C1 segment of cervical spinal cord (tissue), 14 donors: Measurements from ENCODE around the gene OR6N2.

Experiments used
- DNase-seq, 14 donors: peaks; one replicate each; lab custom pipeline; 2025; lab: John Stamatoyannopoulos, UW

OR6N2 gene, protein sequence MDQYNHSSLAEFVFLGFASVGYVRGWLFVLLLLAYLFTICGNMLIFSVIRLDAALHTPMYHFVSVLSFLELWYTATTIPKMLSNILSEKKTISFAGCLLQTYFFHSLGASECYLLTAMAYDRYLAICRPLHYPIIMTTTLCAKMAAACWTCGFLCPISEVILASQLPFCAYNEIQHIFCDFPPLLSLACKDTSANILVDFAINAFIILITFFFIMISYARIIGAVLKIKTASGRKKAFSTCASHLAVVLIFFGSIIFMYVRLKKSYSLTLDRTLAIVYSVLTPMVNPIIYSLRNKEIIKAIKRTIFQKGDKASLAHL

DNA sequence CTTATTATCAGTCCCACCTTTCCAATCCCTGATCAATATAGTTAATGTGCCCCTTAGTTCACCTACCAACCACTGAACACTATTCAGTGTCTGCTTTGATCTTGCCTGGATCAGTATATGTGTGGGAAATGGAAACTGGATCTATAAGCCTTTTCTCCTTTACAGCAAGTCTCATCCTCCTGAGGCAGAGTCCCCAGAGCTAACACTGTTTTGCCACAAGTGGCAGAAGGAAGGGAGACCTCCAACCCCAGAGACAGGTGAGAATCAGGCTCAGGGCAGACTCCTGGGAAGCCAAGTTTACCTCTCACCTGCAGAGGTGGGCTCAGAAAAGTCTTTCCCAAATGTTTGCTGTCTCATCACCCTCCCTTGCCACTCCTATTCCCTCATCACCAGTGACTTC lies at the start of gene OR6N2:
Gene OR6N2 (minus strand): TSS at position 101 of the 400 bp plus-strand sequence. CDS start 3,569 bp downstream, outside the sequence.
- no peak for DNase-seq

- no peak for DNase-seq
Measured at GRCh38 chr1:158830074-158830677, 49.2 kb upstream of the OR6N2 start.

DNA sequence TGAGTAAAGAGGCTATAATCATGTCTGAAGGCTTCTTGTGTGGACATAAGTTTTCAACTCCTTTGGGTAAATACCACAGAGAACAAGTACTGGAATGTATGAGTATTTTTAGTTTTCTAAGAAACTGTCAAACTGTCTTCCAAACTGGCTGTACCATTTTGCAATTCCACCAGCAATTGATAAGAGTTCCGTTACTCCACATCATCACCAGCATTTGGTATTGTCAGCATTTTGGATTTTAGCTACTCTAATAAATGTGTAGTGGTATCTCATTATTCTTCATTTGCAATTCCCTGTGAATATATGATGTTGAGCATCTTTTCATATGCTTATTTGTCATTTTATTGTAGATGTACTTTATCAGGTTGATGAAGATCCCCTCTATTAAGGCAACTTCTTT lies 40.7 kb upstream of the OR6N2 start:
- no peak for DNase-seq

GRCh38 chr1:158819461-158820443 lies 38.7 kb upstream of the OR6N2 start:
- no peak for DNase-seq

- DNase-seq: no peak
Measured at GRCh38 chr1:158818975-158819431, 38.0 kb upstream of the OR6N2 start.

DNA sequence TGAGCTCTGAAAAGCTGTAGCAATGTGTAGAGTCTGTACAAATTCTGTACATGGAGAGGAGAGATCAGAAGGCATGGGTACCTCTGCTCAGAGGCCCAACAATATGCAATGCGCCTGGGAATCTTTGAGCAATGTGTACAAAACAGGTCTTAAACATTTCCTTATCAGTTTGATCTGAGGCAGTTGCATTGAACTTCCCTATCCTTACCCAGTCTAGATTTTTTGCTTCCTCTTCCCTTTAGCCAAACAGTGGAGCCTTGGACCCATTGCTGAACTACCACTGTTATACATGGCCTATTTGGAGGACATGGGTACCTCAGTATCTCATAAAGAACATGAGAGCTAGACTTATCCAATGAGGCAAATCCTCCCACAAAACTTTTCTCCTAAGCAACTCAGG lies 37.6 kb upstream of the OR6N2 start:
- no peak for DNase-seq

- DNase-seq: no peak
Measured at GRCh38 chr1:158814970-158815369, 34.0 kb upstream of the OR6N2 start.

DNA sequence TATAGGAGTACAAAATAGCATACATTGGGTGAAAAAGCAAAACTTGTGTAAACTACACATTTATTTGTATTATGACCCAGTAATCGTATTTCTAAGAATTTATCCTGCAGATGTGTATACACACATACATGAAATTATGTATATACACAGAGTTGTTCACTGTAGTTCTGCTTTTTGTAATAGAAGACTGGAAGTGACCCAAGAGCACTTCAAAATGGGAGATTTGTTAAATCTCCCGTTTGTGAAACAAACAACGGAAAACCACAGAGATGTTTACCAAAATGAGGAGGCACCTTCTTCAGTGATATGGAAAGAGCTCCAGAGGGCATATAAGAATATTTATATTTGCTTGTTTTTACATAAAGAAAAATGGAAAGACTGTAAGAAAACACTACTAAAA lies 32.2 kb upstream of the OR6N2 start:
- DNase-seq: no peak

GRCh38 chr1:158812336-158812735 lies 31.3 kb upstream of the OR6N2 start:
- no peak for DNase-seq

- peak in 1 of 14 donors; percentile 11 for DNase-seq
Measured at GRCh38 chr1:158810311-158810710, 29.3 kb upstream of the OR6N2 start.

DNA sequence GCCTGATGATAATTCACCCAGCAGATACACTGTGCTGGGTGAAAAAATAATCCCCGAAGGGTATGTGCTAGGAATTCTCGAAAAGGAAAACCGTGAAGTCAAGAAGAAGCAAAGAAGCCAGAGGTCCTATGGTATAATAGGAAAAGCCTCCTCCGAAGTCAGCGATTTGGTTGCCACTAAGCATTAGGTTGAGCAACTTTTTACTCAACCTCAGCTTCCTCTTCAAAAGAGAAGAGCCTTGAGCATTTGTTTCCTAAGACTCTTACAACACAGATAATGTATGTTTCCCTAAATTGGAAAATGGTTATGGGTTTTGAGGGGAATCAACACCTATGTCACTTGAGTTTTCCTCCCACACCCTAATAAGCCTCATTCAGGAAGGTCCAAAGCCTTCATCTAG lies 28.9 kb upstream of the OR6N2 start:
- DNase-seq: no peak

- no peak for DNase-seq
Measured at GRCh38 chr1:158809256-158809655, 28.3 kb upstream of the OR6N2 start.

DNA sequence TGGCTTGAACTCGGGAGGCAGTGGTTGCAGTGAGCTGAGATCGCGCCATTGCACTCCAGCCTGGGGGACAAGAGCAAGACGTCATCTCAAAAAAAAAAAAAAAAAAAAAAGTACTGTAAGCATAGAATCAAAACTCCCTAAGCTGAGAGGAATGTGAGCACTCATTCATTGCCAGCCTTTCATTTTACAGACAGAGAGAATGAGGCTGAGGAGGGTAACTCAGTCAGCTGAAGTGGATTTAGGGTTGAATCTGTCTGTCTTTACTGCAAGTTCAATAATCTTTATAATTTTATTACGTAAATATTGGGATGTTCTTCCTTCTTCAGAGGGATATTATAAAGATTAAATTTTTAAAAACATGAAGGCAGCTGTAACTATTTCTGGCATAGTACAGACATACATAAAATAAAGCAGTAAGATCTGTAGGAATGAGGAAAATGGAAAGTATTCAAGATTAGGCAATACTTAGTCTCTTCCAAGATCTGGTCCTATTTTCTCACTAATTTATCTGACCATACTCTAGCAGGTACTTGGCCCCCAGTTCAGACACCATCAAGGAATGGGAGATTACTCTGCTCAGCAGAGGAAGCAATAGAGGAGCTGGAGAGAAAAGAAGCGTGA lies 26.0 kb upstream of the OR6N2 start:
- no peak for DNase-seq

GRCh38 chr1:158803678-158804077 lies 22.7 kb upstream of the OR6N2 start:
- no peak for DNase-seq

GRCh38 chr1:158801396-158801795 lies 20.4 kb upstream of the OR6N2 start:
- no peak for DNase-seq

GRCh38 chr1:158800526-158800925 lies 19.5 kb upstream of the OR6N2 start:
- no peak for DNase-seq

GRCh38 chr1:158799689-158800088 lies 18.7 kb upstream of the OR6N2 start:
- DNase-seq: no peak

DNA sequence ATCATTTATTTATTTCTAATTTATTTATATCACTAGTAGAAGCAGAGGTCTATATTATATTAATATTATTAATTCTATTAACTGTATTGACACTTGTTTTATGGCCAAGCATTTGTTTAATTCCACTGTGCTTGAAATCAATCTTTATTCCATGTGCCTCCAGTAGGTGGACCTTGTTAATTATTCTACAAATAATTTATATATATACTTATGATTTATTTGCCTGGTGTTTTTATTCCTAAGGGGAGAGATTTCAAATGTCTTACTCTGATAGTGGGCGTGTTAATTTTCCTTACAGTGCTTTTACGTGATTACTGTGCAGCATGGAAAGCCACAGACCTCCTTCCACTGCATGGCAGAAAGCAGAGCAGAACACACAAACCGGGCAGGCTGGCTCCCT lies 17.5 kb upstream of the OR6N2 start:
- DNase-seq: no peak

DNA sequence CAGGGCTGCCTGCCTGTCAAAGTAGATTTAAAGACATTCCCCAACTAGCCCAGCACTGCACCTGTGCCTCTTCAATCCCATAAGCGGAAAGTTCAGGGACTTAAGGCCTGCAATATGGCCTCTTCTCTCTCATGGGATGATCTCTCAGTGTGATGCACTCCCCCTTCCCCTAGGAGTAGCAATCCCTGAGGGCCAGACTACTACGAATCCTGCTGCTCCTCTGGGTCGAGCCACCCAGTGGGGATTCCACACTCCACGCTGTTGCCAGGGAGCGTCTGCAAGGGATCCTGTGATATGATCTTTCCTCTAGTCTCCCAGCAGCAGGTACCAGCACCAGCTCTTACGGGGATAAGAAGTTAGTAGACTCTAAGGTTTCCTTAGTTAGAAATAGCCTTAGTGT lies 13.2 kb upstream of the OR6N2 start:
- DNase-seq: no peak

- DNase-seq: no peak
Measured at GRCh38 chr1:158793604-158794003, 12.6 kb upstream of the OR6N2 start.

DNA sequence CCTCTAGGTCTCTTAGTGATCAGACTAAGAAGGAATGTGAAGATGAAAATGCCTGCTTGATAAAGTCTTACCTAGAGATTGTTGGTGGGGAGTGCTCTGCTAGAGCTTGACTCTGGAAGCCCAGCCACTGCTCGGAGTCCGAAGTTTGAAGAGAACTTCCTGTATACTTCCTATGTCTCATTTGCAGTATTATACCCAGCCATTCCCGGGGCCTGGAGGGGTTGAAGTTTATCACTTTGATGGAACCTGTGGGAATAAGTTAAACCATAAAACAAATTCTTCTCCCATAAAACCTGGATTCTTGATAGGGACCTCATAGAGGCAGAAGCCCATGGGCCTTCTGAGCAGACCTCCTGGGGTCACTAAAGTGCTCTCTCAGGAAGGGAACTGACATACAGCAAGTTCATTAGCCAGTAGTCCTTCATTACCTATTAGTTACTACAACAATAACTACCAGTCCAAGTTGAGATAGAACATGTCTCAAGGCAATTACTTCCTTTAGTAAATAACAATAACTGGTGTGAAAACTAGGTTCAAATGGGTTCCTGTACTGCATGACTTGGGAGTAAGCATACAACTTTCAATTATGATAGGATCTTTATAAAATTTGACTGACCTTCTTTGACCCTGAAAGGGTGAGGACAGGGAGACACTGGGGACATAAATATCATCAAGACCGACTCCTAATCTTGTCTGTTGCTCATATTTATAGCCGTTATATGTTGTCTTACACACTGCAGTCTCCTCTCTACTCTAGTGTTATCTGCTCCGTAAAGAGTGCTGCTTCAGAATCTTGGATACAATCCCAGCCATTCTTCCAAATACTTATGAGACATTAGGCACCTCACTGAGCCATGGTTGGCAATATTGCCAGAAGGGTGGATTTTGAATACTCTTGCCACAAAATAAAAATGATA lies 8.8 kb downstream of the OR6N2 start, which contains the start of gene OR6N1:
Gene OR6N1 (minus strand): TSS at position 246 of the 917 bp plus-strand sequence. CDS start 5,513 bp downstream, outside the sequence.
- no peak for DNase-seq
